DMS53 (cell line): ENCODE results near the gene NKAIN2.
"Not testable (repeated sequence)": the region's sequence is repeated elsewhere in the genome, so short reads cannot be mapped to it uniquely, and the experiment has no call there.

ENCODE experiments used
- DNase-seq: peaks from one replicate; lab custom pipeline; 2025; lab: John Stamatoyannopoulos, UW

NKAIN2 gene

GRCh38 chr6:123895346-123895745 lies 91.7 kb downstream of the NKAIN2 start:
- DNase-seq, result no peak

GRCh38 chr6:123895806-123896205 lies 92.1 kb downstream of the NKAIN2 start:
- DNase-seq, result no peak

GRCh38 chr6:123896869-123897268 lies 93.2 kb downstream of the NKAIN2 start:
- no peak for DNase-seq

- no peak for DNase-seq
Measured at GRCh38 chr6:123897965-123898364, 94.3 kb downstream of the NKAIN2 start.

- DNase-seq, result no peak
Measured at GRCh38 chr6:123898665-123899064, 95.0 kb downstream of the NKAIN2 start.

- no peak for DNase-seq
Measured at GRCh38 chr6:123899745-123900144, 96.1 kb downstream of the NKAIN2 start.

GRCh38 chr6:123901436-123901835 lies 97.8 kb downstream of the NKAIN2 start:
- DNase-seq, result no peak

GRCh38 chr6:123902738-123903313 lies 99.2 kb downstream of the NKAIN2 start:
- DNase-seq, result no peak

- peak; percentile 18 for DNase-seq
Measured at GRCh38 chr6:123904228-123904627, 100.6 kb downstream of the NKAIN2 start.

GRCh38 chr6:123908797-123909196 lies 105.1 kb downstream of the NKAIN2 start:
- DNase-seq, result no peak

GRCh38 chr6:123909989-123910388 lies 106.3 kb downstream of the NKAIN2 start:
- DNase-seq, result peak; percentile 83

- no peak for DNase-seq
Measured at GRCh38 chr6:123913863-123914262, 110.2 kb downstream of the NKAIN2 start.

GRCh38 chr6:123923379-123923778 lies 119.7 kb downstream of the NKAIN2 start:
- DNase-seq, result not testable (repeated sequence)

GRCh38 chr6:123925350-123925749 lies 121.7 kb downstream of the NKAIN2 start:
- peak; percentile 45 for DNase-seq

GRCh38 chr6:123925842-123926399 lies 122.3 kb downstream of the NKAIN2 start:
- DNase-seq, result peak; percentile 5

GRCh38 chr6:123928529-123928928 lies 124.9 kb downstream of the NKAIN2 start:
- DNase-seq, result no peak

GRCh38 chr6:123931928-123932327 lies 128.3 kb downstream of the NKAIN2 start:
- DNase-seq, result no peak

- DNase-seq, result no peak
Measured at GRCh38 chr6:123940551-123940950, 136.9 kb downstream of the NKAIN2 start.

- no peak for DNase-seq
Measured at GRCh38 chr6:123941855-123942254, 138.2 kb downstream of the NKAIN2 start.

- DNase-seq, result no peak
Measured at GRCh38 chr6:123945386-123945785, 141.7 kb downstream of the NKAIN2 start.

GRCh38 chr6:123953920-123954319 lies 150.3 kb downstream of the NKAIN2 start:
- peak; percentile 67 for DNase-seq

- no peak for DNase-seq
Measured at GRCh38 chr6:123956492-123957139, 153.0 kb downstream of the NKAIN2 start.

GRCh38 chr6:123962508-123962907 lies 158.8 kb downstream of the NKAIN2 start:
- peak; percentile 97 for DNase-seq

- DNase-seq, result peak; percentile 42
Measured at GRCh38 chr6:123965894-123966293, 162.2 kb downstream of the NKAIN2 start.
